ENCODE results near the gene DOCK11. TPM values are rescaled to one million over a fixed set of nuclear protein-coding genes. Genes with fewer than 3 reads are reported as not detected.
"Not testable (repeated sequence)": the region's sequence is repeated elsewhere in the genome, so short reads cannot be mapped to it uniquely, and the experiment has no call there.

The DOCK11 gene
- total RNA-seq, 4 donors from 2014 or later = 13.1 to 33.1 (median 25.4) TPM

DNA sequence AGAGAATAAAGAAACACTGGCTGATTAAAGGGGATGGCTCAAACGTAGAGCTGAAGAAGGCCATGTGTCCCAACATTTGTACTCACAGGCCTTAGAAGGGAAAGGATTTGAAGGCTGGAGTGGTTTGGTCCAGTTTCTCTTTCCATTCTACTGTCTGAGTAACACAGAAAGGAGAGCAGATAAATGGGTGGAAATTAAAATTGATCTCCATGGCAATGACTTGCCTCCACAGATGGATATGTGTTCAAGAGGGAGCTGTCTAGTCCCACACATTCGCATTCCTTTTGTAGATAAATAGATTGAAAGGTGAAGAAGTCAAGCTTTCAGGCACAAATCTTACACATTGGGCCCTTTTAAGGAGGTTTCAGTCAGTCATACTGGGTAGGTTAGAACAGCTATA lies 74.6 kb downstream of the DOCK11 start:
- DNase-seq = no peak
- no peaks in the 10 kb centered on the region for H3K4me1 ChIP-seq

DNA sequence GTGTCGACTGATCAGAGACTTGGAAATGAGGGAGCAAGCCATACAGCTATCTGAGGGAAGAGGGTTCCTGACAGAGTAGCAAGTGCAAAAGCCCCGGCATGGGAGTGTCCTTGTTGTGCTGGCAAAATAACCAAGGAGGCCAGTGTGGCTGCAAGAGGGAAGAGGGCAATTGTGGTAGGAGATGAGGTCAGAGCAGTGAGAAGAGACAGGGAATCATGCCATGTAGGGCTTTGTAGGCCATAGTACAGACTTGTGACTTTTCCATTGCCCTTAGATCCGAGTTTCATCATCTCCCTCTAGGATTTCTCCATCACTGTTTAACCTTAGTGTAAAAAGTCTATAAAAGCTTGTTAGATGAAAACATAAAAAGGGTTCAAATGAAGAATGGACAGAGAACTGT lies 76.2 kb downstream of the DOCK11 start:
- Histone ChIP-seq H3K27me3 (no peaks in the 10 kb centered on the region), H3K36me3 (no peaks in the 10 kb centered on the region), H3K4me1 (no peaks in the 10 kb centered on the region), H3K9me3 (no peaks in the 10 kb centered on the region), H3K27ac (no peak overlapping the region), H3K4me3 (no peak overlapping the region)
- intact Hi-C loops (cut with DNase I; ENCODE audit: low total_unique reads) = no loop called here
- TF ChIP-seq, protein P1, sequence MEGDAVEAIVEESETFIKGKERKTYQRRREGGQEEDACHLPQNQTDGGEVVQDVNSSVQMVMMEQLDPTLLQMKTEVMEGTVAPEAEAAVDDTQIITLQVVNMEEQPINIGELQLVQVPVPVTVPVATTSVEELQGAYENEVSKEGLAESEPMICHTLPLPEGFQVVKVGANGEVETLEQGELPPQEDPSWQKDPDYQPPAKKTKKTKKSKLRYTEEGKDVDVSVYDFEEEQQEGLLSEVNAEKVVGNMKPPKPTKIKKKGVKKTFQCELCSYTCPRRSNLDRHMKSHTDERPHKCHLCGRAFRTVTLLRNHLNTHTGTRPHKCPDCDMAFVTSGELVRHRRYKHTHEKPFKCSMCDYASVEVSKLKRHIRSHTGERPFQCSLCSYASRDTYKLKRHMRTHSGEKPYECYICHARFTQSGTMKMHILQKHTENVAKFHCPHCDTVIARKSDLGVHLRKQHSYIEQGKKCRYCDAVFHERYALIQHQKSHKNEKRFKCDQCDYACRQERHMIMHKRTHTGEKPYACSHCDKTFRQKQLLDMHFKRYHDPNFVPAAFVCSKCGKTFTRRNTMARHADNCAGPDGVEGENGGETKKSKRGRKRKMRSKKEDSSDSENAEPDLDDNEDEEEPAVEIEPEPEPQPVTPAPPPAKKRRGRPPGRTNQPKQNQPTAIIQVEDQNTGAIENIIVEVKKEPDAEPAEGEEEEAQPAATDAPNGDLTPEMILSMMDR (IDR thresholded peaks at IDR 0.05) = no peak
- no peak for TF ChIP-seq POLR2A (IDR thresholded peaks at IDR 0.05)
- DNase-seq = no peak

More for the DNA sequence above, 74.6 kb downstream of the DOCK11 start:
- no peaks in the 10 kb centered on the region for H3K9me3 ChIP-seq
- no peaks in the 10 kb centered on the region for H3K27me3 ChIP-seq
- TF ChIP-seq POLR2A (IDR thresholded peaks at IDR 0.05) = no peak
- TF ChIP-seq, protein P1 (IDR thresholded peaks at IDR 0.05) = no peak
- H3K4me3 ChIP-seq = no peak overlapping the region
- no peaks in the 10 kb centered on the region for H3K36me3 ChIP-seq
- H3K27ac ChIP-seq = no peak overlapping the region
- intact Hi-C loops (cut with DNase I; ENCODE audit: low total_unique reads) = no loop called here

DNA sequence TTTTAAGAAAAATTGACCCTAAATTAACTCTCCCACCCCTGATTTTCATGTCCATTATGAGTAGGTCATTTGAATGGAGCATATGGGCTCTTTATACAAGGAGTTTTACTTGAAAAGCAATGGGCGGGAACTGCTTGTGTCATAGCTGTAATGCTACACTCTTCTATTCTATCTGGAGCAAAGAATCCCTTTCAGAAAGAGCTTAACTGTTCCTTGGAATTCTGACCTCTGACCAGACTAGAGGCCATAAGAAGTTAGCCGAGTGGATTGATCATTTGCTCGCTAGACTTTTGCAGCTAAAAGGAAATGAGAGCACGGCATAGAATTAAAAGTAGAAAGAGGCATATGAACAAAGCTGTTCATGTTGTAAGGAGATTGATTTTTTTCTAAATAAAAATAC lies 79.1 kb downstream of the DOCK11 start:
- no peaks in the 10 kb centered on the region for H3K27me3 ChIP-seq
- intact Hi-C loops (cut with DNase I; ENCODE audit: low total_unique reads) = no loop called here
- no peak overlapping the region for H3K4me3 ChIP-seq
- H3K27ac ChIP-seq = no peak overlapping the region
- TF ChIP-seq POLR2A (IDR thresholded peaks at IDR 0.05) = no peak
- TF ChIP-seq, protein P1 (IDR thresholded peaks at IDR 0.05) = no peak
- no peaks in the 10 kb centered on the region for H3K36me3 ChIP-seq
- no peaks in the 10 kb centered on the region for H3K9me3 ChIP-seq
- no peak for DNase-seq
- H3K4me1 ChIP-seq = no peaks in the 10 kb centered on the region

DNA sequence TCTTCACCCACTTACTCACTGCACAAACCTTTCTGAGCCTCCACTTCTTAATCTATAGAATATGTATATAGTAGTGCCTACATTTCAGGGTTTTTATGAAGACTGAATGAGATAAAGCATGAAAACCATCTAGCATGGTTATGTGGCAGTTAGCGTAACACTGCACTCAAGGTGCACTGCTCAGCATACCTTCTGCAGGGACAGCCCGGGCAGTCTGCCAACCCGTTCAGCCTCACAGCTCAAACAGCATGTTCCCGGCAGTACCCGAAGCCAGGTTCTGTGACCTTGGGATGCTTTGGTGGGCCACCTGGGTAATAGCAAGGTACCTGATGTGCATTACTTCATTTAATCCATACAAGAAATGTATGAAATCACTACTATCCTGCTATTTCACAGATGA lies 81.4 kb downstream of the DOCK11 start:
- H3K4me3 ChIP-seq = no peak overlapping the region
- no peaks in the 10 kb centered on the region for H3K36me3 ChIP-seq
- no peak overlapping the region for H3K27ac ChIP-seq
- DNase-seq = no peak
- intact Hi-C loops (cut with DNase I; ENCODE audit: low total_unique reads) = no loop called here
- no peak for TF ChIP-seq POLR2A (IDR thresholded peaks at IDR 0.05)
- TF ChIP-seq, protein P1 (IDR thresholded peaks at IDR 0.05) = no peak
- no peaks in the 10 kb centered on the region for H3K9me3 ChIP-seq
- H3K27me3 ChIP-seq = no peaks in the 10 kb centered on the region
- H3K4me1 ChIP-seq = no peaks in the 10 kb centered on the region

DNA sequence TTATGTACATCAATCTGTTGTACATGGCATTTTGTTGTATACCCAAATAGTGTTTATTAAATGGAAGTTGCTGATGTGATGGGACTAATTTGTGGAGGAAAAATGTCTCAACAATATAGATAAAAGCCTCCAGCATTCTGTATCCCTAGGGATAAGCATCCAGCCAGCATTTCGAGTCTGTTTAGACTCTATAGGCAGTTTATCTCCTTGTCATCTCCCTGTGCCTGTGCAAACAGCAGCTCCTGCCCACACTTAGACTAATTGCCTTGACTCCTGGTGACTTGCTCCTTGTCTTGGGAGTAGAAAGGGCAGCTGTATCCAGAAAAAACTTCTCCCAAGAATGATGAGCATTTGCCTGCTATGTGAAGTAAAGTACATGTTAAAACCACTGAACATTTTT lies 83.8 kb downstream of the DOCK11 start:
- no peak for TF ChIP-seq POLR2A (IDR thresholded peaks at IDR 0.05)
- TF ChIP-seq, protein P1 (IDR thresholded peaks at IDR 0.05) = no peak
- intact Hi-C loops (cut with DNase I; ENCODE audit: low total_unique reads) = no loop called here
- H3K4me3 ChIP-seq = no peak overlapping the region
- no peak overlapping the region for H3K27ac ChIP-seq
- H3K9me3 ChIP-seq = no peaks in the 10 kb centered on the region
- no peak for DNase-seq
- no peaks in the 10 kb centered on the region for H3K4me1 ChIP-seq
- no peaks in the 10 kb centered on the region for H3K36me3 ChIP-seq
- no peaks in the 10 kb centered on the region for H3K27me3 ChIP-seq

DNA sequence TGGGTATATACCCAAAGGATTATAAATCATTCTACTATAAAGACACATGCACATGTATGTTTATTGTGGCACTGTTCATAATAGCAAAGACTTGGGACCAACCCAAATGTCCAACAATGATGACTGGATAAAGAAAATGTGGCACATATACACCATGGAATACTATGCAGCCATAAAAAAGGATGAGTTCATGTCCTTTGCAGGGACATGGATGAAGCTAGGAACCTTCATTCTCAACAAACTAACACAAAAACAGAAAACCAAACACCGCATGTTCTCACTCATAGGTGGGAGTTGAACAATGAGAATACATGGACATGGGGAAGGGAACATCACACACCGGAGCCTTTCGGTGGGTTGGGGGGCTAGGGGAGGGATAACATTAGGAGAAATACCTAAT lies 87.3 kb downstream of the DOCK11 start:
- DNase-seq; H3K4me1 ChIP-seq; intact Hi-C loops (cut with DNase I; ENCODE audit: low total_unique reads); H3K9me3 ChIP-seq; H3K27me3 ChIP-seq; H3K4me3 ChIP-seq; H3K36me3 ChIP-seq; H3K27ac ChIP-seq: not testable (repeated sequence)

All from uterus (tissue), 4 donors.